Gastroesophageal sphincter (tissue), 4 donors: ENCODE results near the gene ITPKB. TPM values are rescaled to one million over a fixed set of nuclear protein-coding genes. Genes with fewer than 3 reads are reported as not detected.

Source experiments
- ATAC-seq: fragments of 150-250 bp; one replicate; pipeline ENCODE4 v1.9.1; 2016; ENCODE audit warnings: mild to moderate bottlenecking, moderate library complexity
- H3K27ac ChIP-seq, 4 donors: fragments of 200-600 bp; sonication (generic) in 3 of 4; 1 replicate in 3 of 4; 2 replicates in 1 of 4; pipeline ENCODE4 v1.5.1; 2016 to 2019
- H3K27me3 ChIP-seq: fragments of 200-600 bp; sonication (generic); one replicate; pipeline ENCODE4 v1.5.1; 2019
- H3K36me3 ChIP-seq, 2 donors: fragments of 200-600 bp; sonication (generic); one replicate each; pipeline ENCODE4 v1.5.1; 2019; ENCODE audit warnings: control low read depth in 1 of 2
- H3K4me1 ChIP-seq, 3 donors: fragments of 200-600 bp; sonication (generic); 1 replicate in 2 of 3; 2 replicates in 1 of 3; pipeline ENCODE4 v1.5.1; 2016 to 2019; ENCODE audit warnings: control low read depth in 2 of 3
- H3K4me3 ChIP-seq, 2 donors: fragments of 200-600 bp; sonication (generic); one replicate each; pipeline ENCODE4 v1.5.1; 2019; ENCODE audit warnings: mild to moderate bottlenecking in 1 of 2, moderate library complexity in 1 of 2
- H3K9me3 ChIP-seq, 3 donors: fragments of 200-600 bp; sonication (generic); one replicate each; pipeline ENCODE4 v1.5.1; 2017 to 2019; ENCODE audit warnings: control low read depth in 2 of 3
- CTCF ChIP-seq, 4 experiments: fragments of 200-600 bp in 2 of 4; fragments of 450-650 bp in 2 of 4; sonication (generic) in 1 of 4; IDR thresholded peaks; one replicate each; pipeline ENCODE4 v1.5.1; 2017 to 2019; ENCODE audit warnings: antibody characterized with exemption in 4 of 4, mild to moderate bottlenecking in 2 of 4, moderate library complexity in 2 of 4
- EP300 ChIP-seq: sonication (generic); formaldehyde crosslinking; IDR thresholded peaks from one replicate; pipeline ENCODE4 v1.6.1; 2017; ENCODE audit warnings: antibody characterized with exemption, mild to moderate bottlenecking
- POLR2A ChIP-seq, 2 donors: fragments of 450-650 bp; IDR thresholded peaks; one replicate each; pipeline ENCODE4 v1.6.1; 2017; ENCODE audit warnings: antibody characterized with exemption in 2 of 2, mild to moderate bottlenecking in 2 of 2, moderate library complexity in 1 of 2
- POLR2AphosphoS5 ChIP-seq: sonication (generic); formaldehyde crosslinking; IDR thresholded peaks from one replicate; pipeline ENCODE4 v1.6.1; 2017; ENCODE audit warnings: antibody characterized with exemption
- WGBS, 2 donors: methylation state at CpG; one replicate each; pipeline ENCODE4 v1.1.5; 2018; ENCODE audit warnings: low coverage in 1 of 2; 5-methylcytosine and 5-hydroxymethylcytosine counted together
- total RNA-seq, 4 donors: library from RNA; depleted of rRNA; stranded (reverse); fragments of >200 nt; gene quantifications; one replicate each; pipeline ENCODE4 v1.1.0, GENCODE V29; 2016

ITPKB gene
- total RNA-seq, 4 donors from 2014 or later, result 75.0 to 184 (median 94.2) TPM

GRCh38 chr1:226627050-226627755 lies 111.9 kb downstream of the ITPKB start:
- ATAC-seq, result no peak
- no peak for TF ChIP-seq POLR2A (IDR thresholded peaks at IDR 0.05)
- TF ChIP-seq EP300, result no peak
- TF ChIP-seq CTCF (IDR thresholded peaks at IDR 0.05), result no peak
- TF ChIP-seq POLR2AphosphoS5, result no peak

GRCh38 chr1:226626577-226626956 lies 112.5 kb downstream of the ITPKB start:
- Histone ChIP-seq H3K9me3 (peaks cover 0 to 5% (median 0%) of the 10 kb centered on the region in 3 donors), H3K27ac (peak overlapping the region in 2 of 4 donors; percentile 67 to 84), H3K27me3 (no peaks in the 10 kb centered on the region), H3K4me3 (no peak overlapping the region), H3K4me1 (peaks cover 0 to 38% (median 4%) of the 10 kb centered on the region in 3 donors), H3K36me3 (peaks cover 0 to 12% of the 10 kb centered on the region in 2 donors)
- WGBS, 2 donors, result 0 to 7% methylated on average over 6 to 9 of the region's 11 CpGs
- ATAC-seq, result peak; percentile 88
- TF ChIP-seq CTCF (IDR thresholded peaks at IDR 0.05) (peak; percentile 94 to 99 (median 97)), EP300 (no peak), POLR2AphosphoS5 (peak; percentile 41), POLR2A (IDR thresholded peaks at IDR 0.05) (no peak)

More at GRCh38 chr1:226627050-226627755, 111.9 kb downstream of the ITPKB start:
- Histone ChIP-seq H3K9me3 (peaks cover 0 to 3% (median 0%) of the 10 kb centered on the region in 3 donors), H3K27me3 (no peaks in the 10 kb centered on the region), H3K36me3 (peaks cover 0 to 19% of the 10 kb centered on the region in 2 donors), H3K4me1 (peaks cover 0 to 45% (median 4%) of the 10 kb centered on the region in 3 donors), H3K27ac (peak overlapping the region in 2 of 4 donors; percentile 63 to 84), H3K4me3 (no peak overlapping the region)
- 66 to 70% methylated on average over 2 to 5 of the region's 6 CpGs for WGBS, 2 donors

GRCh38 chr1:226625832-226626576 lies 113.1 kb downstream of the ITPKB start:
- Histone ChIP-seq H3K9me3 (peaks cover 0 to 5% (median 0%) of the 10 kb centered on the region in 3 donors), H3K4me1 (peaks cover 0 to 34% (median 4%) of the 10 kb centered on the region in 3 donors), H3K4me3 (no peak overlapping the region), H3K36me3 (peaks cover 0 to 11% of the 10 kb centered on the region in 2 donors), H3K27me3 (no peaks in the 10 kb centered on the region), H3K27ac (peak overlapping the region in 2 of 4 donors; percentile 67 to 84)
- TF ChIP-seq POLR2A (IDR thresholded peaks at IDR 0.05) (no peak), EP300 (no peak), POLR2AphosphoS5 (no peak), CTCF (IDR thresholded peaks at IDR 0.05) (no peak)
- 78 to 81% methylated on average over 4 to 10 of the region's 10 CpGs for WGBS, 2 donors
- peak; percentile 26 for ATAC-seq

- TF ChIP-seq EP300 (no peak), CTCF (IDR thresholded peaks at IDR 0.05) (no peak), POLR2AphosphoS5 (no peak), POLR2A (IDR thresholded peaks at IDR 0.05) (no peak)
- peaks cover 0 to 31% (median 4%) of the 10 kb centered on the region in 3 donors for H3K4me1 ChIP-seq
Measured at GRCh38 chr1:226625326-226625725, 113.8 kb downstream of the ITPKB start.

More at GRCh38 chr1:226625326-226625725, 113.8 kb downstream of the ITPKB start:
- H3K27ac ChIP-seq, result no peak overlapping the region
- ATAC-seq, result no peak
- 88 to 95% methylated on average over 6 of the region's 6 CpGs for WGBS, 2 donors
- peaks cover 0 to 7% of the 10 kb centered on the region in 2 donors for H3K36me3 ChIP-seq
- H3K4me3 ChIP-seq, result no peak overlapping the region
- H3K27me3 ChIP-seq, result no peaks in the 10 kb centered on the region
- H3K9me3 ChIP-seq, result peaks cover 0 to 5% (median 0%) of the 10 kb centered on the region in 3 donors
